NCI-H1436 (cell line): ENCODE measurements around the gene KRTAP10-11.
"Not testable (repeated sequence)": the region's sequence is repeated elsewhere in the genome, so short reads cannot be mapped to it uniquely, and the experiment has no call there.

ENCODE experiments used
- DNase-seq: peaks from one replicate; lab custom pipeline; 2025; lab: John Stamatoyannopoulos, UW

The KRTAP10-11 gene

DNA sequence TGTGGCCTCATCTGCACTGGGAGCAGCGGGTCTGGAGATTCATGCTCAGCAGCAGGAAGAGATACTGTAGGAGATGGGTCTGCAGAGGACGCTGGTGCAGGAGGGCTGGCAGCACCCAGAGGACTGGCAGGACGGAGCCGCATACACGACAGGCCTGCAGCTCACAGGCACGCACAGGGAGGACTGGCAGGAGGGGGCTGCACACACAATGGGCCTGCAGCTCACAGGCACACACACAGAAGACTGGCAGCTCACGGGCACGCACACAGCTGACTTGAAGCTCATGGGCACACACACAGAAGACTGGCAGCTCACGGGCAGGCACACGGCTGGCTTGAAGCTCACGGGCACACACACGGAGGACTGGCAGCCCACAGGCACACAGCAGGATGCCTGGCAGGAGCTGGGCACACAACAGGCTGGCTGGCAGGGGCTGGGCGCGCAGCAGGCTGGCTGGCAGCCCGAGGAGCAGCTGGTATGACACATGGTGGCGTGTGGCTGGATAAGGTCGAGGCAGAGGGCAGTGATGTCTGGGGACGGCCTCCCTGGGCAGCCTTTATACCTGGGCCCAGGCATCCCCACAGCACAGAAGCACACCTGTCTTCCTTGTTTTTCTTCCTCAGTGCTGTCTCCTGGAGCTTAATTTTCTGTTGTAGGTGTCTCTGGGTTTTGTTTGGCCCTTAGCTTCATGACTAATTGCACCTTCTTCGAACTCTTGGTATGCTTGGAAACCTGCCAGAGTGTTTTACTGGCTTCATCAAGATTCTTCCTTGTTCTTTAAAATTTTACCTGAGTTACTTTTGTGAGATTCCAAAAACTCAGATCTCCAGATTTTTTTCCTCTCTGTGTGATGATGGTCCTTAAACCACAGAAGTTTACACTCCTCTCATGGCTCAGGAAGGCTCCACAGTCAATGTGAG is 20.4 kb downstream of the KRTAP10-11 start, which contains the start of gene KRTAP12-2:
Gene KRTAP12-2, minus strand, starts transcription at position 527 of the 920 bp plus-strand sequence. Its CDS starts 41 bp downstream, at position 486.
- no peak for DNase-seq

GRCh38 chr21:44667612-44668011 is 21.4 kb downstream of the KRTAP10-11 start:
- DNase-seq = no peak

DNA sequence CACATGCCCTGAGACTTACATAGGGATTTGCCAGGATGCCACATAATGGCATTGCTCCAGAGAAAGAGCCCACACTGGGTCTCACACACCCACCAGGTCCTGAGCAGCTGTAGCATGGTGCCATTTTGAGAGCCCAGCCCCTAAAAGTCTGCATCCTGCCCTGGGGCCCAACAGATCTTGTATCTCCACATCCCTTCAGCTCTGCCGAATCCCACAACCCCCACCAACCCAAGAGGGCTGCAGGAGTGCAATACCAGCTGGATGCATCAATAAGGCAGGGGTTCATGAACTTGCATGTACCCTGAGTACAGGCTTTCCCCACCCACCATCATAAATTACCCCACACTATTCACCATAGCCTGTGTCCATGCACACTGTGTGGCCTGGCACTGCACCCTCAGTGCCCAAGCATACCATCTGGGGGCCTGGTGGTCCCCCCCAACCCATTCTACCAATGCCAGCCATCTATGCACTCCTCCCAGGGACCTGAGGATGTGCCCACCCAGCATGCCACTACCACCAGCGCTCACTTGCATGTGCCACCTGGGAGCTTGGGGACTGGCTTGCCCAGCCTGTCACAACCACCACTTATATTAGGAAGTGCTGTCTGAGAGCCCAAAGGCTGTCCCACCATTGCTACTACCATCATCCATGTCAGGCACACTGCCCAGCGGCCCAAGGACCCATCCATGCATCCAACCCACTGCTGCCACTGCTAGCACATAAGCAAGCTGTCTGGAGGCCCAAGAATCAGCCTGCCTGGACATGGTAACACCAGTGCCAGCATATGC is 24.6 kb downstream of the KRTAP10-11 start:
- no peak for DNase-seq

- DNase-seq = no peak
Observed at GRCh38 chr21:44671911-44672310, 25.7 kb downstream of the KRTAP10-11 start.

- no peak for DNase-seq
Observed at GRCh38 chr21:44677881-44678280, 31.7 kb downstream of the KRTAP10-11 start.

- no peak for DNase-seq
Observed at GRCh38 chr21:44681152-44681551, 34.9 kb downstream of the KRTAP10-11 start.

DNA sequence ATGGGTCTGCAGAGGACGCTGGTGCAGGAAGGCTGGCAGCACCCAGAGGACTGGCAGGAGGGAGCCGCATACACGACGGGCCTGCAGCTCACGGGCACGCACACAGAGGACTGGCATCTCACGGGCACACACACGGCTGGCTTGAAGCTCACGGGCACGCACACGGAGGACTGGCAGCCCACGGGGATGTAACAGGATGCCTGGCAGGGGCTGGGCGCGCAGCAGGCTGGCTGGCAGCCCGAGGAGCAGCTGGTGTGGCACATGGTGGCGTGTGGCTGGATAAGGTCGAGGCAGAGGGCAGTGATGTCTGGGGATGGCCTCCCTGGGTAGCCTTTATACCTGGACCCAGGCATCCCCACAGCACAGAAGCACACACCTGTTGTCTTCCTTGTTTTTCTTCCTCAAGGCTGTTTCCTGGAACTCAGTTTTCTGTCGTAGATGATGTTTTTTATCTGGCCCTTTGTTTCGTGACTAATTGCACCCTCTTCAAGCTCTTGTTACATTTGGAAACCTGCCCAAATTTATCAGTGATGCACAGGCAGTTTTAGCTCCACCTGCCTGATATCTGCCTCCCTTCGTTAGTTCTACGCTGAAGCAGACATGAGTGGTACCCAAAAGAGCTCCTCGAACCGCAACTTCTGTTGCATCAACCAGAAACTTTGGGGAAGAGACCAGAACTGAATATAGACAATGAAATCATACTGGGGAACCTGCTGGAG is 35.8 kb downstream of the KRTAP10-11 start, which contains the start of gene KRTAP12-1:
Gene KRTAP12-1, minus strand, starts transcription at position 303 of the 719 bp plus-strand sequence. Its CDS starts 40 bp downstream, at position 263.
- DNase-seq = peak; percentile 91

DNA sequence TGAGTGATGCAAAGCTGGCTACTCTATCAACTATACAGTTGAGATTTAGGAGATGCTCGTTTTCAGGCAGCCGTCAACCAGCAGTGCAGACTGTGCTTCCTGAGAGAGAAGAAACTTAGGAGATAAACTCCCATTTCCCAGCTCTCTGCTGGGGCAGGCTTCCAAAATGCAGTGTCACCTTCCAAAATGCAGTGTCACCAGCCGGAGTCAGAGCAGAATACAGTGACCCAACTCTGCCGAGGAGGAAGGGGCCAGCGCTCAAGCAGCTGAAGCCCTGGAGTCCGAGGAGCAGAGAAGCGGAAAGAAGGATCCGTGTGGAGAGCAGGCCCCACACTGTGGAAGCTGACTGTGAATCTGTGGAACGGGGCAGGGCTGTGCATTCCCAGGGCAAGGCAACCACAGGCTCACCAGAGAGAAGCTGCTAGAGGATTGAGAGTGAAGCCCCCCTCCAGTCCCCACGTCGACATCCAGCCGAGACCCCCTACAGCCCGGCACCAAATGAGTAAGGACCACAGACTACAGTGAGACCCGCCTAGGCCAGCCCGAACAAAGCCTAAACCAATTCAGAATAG is 36.5 kb downstream of the KRTAP10-11 start:
- no peak for DNase-seq

- no peak for DNase-seq
Observed at GRCh38 chr21:44684077-44684476, 37.9 kb downstream of the KRTAP10-11 start.

- DNase-seq = no peak
Observed at GRCh38 chr21:44684483-44684882, 38.3 kb downstream of the KRTAP10-11 start.

- not testable (repeated sequence) for DNase-seq
Observed at GRCh38 chr21:44685050-44685449, 38.8 kb downstream of the KRTAP10-11 start.

GRCh38 chr21:44686000-44686781 is 40.0 kb downstream of the KRTAP10-11 start:
- DNase-seq = no peak

DNA sequence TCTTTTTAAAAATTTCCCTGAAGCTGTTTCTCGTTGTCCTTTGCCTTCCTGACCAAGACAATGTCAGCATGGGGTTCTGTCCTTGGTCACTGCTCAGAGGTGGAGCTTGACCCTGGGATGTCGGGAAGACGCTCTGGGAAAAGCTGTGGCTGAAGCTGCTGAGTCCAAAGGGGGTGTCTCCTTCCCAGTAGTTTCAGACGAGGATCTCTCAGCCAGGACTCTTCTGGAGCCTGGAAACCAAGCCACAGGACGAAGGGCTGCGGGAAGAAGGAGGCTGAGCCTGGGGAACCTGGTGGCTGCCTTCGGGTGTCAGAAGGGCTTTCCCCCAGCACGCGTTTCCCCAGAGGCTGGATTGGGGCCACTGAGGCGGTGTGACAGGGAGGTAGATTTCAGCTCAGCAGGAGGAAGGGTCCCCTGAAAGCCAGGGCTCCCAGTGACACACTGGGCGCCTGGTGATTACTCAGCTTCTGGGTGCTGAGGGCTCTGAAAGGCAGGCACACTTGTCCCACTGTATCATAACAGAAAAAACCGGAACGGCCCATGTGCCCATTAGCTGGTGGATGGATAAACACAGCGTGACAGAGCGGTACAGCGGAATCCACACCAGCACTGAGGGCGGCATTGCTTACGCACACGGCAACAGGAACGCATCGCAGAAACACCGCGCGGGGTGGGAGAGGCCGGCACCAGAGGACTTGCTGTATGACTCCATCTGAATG is 40.8 kb downstream of the KRTAP10-11 start:
- no peak for DNase-seq

DNA sequence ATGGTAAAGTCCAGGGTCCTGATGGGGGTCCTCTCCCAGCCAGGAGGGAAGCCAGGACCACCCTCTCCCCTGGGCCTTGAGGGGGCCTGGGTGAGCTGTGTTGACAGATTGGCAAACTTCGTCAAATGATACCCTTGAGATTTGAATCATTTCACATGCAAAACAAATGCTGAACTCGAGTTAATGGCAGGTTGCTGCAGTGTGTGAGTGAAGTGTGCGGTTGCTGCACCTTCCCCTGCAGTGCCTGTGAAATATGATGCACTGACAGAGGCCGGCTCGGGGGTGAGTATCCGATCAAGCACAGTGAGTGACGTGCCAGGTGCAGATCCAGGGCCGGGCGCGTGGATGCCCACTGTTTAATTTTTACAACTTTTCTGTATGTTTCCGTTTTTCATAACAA is 41.5 kb downstream of the KRTAP10-11 start:
- peak; percentile 77 for DNase-seq

DNA sequence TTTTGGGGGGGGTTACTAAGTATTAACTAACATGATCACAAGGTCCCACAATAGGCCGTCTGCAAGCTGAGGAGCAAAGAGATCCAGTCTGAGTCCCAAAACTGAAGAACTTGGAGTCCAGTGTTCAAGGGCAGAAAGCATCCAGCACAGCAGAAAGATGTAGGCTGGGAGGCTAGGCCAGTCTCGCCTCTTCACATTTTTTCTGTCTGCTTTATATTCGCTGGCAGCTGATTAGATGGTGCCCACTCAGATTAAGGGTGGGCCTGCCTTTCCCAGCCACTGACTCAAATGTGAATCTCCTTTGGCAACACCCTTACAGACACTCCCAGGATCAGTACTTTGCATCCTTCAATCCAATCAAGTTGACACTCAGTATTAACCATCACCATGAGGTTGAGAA is 43.5 kb downstream of the KRTAP10-11 start:
- DNase-seq = not testable (repeated sequence)

DNA sequence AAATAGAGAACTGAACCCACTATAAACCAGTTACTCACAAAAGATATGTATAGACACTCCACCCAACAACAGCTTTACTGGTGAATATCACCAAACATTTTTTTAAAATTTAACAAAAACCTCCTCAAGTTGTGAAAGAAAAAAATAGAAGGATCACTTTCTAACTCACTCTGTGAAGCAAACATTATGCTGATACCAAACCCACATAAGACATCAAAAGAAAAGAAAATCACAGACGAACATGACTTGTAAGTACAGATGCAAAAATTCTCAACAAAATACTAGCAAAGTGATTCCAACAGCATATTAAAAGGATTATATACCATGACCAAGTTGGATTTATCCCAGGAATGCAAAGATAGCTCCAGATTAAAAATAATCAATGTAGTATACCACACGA is 45.5 kb downstream of the KRTAP10-11 start:
- no peak for DNase-seq

DNA sequence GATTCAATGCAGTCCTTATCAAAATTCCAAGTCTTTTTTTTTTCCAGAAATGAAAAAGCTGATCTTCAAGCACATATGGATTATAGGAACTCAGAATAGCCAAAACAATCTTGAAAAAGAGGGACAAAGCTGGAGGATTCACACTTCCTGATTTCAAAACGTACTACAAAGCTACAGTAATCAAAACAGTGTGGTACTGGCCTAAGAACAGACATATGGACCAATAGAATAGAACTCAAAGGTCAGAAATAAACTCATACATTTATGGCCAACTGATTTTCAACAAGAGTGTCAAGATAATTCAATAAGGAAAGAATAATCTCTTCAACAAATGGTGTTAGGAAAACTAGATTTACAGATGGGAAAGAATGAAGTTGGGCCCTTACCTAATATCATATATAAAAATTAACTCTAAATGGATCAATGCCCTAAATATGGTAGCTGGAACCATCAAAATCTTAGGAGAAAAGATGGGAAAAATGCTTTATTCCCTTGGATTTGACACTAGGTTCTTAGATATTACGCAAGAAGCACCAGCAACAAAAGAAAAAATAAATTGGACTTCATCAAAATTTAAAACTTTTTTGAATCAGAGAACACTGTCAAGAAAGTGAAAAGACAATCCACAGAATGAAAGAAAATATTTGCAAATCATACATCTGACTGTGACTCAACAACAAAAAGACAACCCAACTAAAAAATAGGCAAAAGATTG is 46.7 kb downstream of the KRTAP10-11 start:
- no peak for DNase-seq

GRCh38 chr21:44694776-44695175 is 48.6 kb downstream of the KRTAP10-11 start:
- DNase-seq = no peak

DNA sequence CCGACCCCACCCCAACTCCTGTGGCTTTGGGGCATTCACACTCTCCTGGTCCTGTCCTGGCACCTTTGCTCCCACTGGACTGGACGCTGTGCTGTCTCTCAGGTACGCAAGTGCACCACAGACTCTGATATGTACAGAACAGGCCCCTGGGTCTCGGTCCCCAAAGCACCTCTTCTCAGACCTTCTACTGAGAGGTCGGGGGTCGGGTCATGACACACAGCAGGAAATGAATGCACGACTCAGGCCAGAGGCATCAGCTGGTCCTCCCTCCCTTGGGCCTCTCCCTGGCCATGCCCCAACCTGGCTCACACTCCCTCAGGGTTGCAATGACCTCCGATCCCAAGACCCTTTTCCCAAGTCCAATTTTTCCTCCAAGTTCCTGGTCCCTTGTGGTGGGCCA is 49.0 kb downstream of the KRTAP10-11 start:
- DNase-seq = no peak

GRCh38 chr21:44695641-44696040 is 49.4 kb downstream of the KRTAP10-11 start:
- no peak for DNase-seq
